A172 (cell line): ENCODE measurements around the gene DNAJA3. TPM values are rescaled to one million over a fixed set of nuclear protein-coding genes. Genes with fewer than 3 reads are reported as not detected.
"Not testable (repeated sequence)": the region's sequence is repeated elsewhere in the genome, so short reads cannot be mapped to it uniquely, and the experiment has no call there.

ENCODE experiments used
- DNase-seq: peaks from one replicate; pipeline ENCODE4 v3.0.0-alpha.2; 2015; ENCODE audit warnings: low spot score
- total RNA-seq: library from RNA; depleted of rRNA; stranded (reverse); fragments of >200 nt; shearing (Covaris generic); gene quantifications from 2 replicates; pipeline ENCODE4 v1.2.3, GENCODE V29; 2014

DNAJA3 gene
- total RNA-seq, 1 experiment from 2014 or later = 91.9 TPM

DNA sequence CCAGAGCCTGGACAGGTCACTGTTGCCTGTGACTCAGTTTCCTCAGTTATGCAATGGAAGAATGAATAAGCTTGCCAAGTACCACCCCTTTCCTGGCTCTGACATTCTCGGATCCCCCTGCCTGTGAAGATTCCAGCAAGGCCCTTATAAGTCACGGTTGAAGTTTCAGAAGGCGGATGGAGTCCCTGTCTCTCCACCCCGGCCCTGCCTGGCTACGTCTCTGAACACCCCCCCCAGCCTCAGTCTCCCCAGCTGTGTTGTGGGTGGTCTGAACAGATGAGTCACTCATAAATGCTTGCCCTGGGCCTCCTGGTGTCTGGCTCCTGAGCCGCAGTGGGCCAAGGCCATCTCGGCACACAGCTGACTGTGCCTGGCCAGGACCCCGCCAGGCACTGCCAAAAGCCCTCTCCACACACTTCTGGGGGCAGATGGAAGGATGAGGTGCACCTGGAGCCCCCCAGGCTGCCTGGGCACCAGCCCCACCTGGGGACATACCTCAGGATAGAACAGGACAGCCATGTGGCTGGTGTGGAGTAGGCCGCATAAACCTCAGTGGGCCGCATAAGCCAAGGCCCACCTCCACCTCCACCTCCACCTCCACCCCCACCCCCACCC is 38.6 kb upstream of the DNAJA3 start:
- DNase-seq = no peak

DNA sequence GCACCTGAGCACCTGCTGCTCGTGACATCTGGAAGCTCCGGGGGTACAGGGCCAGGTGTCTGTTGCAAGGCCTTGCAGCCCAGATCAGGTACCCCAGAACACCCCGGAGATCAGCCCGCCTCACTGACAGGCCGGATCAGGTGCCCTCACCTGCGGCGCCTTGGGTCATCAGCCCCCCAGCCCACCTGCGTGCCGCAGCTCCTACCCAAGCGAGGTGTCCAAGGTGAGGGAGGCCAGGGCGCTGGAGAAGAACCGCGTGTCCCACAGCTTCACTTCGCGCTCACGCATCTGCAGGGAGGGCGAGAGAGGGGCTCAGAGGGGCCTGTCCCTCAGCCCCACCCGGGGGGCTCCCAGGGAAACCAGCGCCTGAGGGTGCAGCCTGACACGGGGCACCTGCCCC is 37.9 kb upstream of the DNAJA3 start:
- no peak for DNase-seq

DNA sequence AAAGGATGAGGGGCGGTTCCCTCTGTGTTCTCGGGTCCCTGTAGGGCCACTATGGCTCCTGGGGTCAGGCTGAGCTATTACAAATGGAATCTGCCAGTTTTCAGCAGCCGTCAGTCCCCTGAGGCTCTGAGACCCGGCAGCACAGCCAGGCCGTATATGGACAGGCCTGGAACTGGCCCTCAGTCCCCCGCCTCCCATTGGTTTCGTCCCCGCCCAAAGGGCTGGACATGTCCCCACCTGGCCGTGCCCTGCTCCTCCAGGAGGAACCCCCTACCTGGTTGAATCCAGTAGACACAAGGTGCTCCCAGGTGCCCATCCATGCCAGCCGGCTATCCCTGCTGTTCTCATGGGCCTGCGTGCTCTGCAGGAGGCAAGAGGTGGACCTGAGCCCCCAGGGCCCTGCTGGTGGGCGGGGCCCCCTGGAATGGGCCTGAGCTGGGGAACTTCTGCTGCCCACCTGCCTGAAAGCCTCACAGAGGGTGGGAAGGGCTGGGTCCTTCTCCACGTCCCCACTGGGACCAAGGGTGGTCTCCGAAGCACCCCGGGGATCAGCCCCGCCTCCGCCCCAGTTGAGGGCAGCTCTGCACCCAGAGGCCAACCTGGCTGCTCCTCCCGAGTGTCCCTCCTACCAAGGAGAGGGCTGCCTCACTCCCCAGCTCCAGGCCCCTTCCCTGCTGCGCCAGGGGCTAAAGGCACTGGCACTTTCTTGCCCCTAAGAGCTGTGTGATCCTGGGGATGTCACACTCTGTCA is 37.2 kb upstream of the DNAJA3 start:
- DNase-seq = peak; percentile 41

DNA sequence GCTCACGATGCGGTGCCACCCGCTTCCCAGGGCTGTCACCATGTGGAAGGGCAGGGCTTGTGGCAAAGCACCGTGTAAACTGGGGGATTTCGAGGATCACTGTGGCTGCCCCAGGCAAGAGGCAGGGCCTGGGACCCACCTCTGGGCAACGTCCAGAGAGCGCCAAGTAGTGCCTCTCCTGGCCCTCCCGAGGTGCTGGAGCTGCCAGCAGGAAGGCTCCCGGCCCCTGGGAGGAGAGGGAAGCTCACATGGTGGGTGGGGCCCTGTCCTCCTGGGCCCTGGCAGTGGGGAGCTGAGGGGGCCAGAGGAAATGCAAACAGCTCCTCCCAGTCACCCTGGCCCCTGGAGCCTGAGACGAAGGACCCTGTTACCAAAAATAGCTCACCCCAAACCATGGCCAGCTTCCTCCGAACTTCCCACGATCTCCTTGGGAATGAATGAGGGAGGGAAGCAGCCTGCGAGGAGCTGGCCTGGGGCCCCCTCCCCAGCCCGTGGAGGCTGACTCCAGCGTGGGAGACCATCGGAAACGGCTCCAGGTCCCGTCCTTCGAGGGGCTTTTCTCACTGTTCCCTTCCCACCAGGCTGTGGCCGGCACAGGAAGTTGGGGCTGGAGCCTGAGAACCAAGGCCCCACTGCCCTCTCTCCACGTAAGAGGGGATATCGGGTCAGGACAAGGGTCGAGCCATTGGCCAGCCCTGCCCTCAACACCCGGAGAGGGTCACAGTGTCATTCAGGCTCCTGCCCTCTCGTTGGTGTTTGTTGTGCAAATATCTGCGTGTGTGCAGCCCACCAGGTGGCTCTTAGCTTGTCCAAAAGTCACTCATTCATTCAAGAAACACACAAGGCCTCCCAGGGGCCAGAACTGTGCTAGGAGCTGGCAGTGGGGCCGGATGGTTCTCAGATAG is 36.4 kb upstream of the DNAJA3 start:
- DNase-seq = no peak

DNA sequence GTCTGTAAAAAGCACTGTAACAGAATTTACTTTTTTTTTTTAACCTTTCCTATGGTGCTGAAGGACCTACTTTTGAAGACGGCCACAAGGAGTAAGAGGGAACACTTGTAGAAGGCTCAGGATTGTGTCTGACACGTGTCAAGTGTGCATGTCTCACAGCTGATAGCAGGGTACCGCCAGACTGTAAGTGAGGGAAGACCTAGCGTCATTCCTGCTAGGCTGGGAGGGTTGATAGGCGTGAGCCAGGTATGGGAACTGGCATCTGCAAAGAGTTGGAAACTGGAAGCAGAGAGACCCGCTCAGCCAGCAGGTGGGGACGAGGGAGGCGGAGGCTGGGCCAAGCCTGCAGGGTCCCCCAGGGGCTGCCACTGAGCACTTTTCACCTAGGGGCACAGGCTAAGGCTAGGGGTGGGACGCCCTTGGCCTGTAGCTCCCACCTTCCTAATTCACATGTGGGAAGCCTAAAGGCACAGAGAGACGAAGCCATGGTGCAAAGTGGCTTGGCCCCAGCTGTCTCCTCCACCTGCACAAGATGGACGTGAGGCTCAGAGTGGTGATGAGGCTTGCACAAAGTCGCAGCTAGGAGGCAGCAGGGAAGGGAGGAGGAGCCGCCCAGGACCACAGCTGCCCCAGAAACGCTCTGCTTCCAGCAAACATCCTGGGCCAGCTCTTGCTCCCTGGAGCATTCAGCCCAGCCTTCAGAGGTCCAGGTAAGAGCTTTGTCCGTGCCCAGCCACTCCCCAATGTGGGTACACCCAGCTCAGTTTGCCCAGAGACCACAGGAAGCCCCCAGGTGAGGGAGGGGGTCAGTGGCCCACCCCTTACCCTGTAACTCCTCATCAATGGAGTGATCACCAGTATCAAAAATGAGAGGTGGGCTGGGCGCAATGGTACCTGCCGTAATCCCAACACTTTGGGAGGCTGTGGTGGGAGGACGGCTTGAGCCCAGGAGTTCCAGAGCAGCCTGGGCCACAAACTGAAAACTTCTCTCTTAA is 35.1 kb upstream of the DNAJA3 start:
- no peak for DNase-seq

DNA sequence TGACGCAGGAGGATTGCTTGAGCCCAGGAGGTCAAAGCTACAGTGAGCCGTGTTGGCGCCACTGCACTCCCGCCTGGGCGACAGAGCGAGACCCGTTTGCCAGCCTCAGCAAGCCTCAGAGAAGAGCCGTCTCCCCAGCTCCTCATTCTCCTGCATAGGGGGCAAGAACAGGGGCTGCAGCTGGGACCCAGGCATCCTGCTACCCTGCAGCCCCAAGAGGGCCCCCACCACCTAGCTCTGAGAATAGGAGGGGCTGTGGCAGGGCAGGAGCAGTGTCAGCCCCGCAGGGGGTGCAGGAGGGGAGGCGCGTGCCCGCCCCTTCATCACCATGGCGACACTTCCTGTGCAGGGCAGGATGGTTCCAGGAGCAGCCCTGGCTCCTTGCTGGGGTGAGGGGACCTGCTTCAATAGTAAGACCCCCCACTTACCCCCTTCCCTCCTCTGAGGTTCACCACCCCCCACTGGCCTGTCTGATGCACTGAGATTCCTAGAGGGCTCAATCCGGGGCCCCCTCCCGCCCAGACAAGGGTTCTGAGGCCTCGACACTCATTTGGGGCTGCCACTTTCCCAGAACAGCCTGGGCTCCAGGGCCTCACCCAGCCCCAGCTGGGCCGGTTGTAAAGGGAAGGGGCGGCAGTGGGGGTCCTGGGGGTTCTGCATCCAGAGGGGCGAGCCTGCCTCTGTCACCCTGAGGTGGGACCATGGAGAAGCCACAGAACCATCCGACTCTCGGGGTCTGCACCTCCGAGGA is 33.9 kb upstream of the DNAJA3 start:
- DNase-seq = no peak

DNA sequence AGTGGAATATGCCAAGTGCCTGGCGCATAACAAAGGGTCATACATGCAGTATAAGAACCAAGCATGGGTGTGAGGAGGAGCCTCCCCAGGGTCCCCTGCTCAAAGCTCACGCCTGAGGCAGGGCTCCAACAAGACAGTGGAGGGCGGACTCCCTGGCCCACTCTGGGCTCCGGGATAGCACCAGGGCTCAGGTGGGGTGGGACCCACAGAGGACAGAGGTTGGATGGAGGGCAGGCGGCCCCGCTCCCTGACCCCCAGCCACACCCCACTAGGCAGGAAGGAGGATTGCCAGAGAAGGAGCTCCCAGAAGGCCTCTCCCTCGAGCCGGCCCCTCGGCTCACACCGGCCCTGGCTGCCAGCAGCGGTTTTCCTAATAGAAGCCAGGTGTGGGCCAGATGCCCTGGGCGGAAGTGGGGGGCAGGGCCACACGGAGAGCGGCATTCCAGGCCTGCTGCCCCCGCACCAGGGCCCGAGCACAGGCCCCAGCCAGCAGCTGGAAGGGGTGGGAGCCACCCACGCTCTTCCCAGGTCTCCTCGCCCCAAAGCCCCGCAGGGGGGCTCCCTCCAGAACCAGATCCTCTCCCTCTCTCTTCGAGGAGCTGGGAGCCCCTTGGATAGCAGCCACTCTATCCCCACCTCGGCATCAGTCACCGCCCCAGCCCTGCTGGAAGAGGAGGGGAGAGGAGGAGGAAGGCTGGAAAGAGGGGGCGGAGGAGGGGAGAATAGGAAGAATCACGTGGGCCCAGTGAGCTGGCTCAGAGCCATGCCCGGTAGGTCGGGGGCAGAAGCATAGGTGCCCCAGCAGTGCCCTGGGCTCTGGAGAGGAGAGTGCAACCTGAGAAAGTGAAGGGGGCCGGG is 33.1 kb upstream of the DNAJA3 start:
- DNase-seq = peak; percentile 86

DNA sequence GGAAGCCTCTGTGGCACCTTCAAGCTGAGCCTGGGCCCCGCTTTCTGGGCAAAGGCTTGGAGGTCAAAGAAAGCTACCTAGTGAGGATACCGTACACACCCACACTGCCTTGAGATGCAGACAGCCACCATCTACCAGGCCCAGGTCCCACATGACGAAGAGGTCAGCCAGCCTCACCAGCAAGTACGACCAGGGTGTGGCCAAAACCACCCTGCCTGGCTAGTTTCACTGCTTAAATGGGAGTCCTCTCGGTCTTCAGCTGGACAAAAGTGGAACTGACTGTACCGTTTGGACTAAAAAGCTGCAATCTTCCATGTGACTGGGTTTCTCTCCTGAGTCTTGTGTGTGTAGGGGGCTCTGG is 32.4 kb upstream of the DNAJA3 start:
- peak; percentile 85 for DNase-seq

DNA sequence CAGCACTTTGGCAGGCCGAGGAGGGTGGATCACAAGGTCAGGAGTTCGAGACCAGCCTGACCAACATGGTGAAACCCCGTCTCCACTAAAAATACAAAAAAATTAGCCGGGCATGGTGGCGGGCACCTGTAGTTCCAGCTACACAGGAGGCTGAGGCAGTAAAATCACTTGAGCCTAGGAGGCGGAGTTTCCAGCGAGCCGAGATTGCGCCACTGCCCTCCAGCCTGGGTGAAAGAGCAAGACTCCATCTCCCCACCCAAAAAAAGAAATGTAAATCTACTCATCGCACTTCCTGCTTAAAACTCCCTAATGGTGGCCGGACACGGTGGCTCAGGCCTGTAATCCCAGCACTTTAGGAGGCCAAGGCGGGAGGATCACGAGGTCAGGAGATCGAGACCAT is 31.8 kb upstream of the DNAJA3 start:
- DNase-seq = not testable (repeated sequence)

DNA sequence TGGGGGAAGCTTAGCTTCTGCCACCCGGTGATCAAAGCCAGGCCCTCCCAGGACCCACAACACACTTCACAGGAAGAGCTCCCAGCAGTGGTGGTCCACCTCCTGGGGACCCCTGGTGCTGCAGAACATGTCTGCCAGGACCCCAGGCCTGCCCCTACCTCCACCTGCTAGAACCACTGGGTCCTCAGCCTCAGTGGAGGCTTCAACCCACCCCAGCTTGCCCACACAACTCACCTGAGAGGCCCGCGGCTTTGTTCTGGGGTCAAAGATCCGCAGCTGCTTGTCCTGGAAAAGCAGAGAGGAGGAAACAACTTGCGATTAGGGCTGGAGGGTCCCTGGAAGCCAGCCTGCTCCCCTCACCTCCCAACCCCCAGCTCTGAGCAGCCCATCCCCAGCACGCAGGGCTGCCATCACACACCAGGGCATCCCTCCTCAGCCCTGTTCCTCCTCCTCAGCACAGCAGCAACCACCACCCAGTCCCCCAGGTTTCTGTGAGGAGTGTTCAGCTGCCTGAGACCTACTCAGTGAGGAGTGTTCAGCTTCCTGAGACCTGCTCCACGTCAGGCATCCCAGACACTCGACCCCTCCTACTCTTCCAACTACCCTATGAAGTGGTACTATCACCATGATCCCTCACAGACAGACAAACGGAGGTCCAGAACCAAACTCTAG is 30.5 kb upstream of the DNAJA3 start:
- DNase-seq = no peak

DNA sequence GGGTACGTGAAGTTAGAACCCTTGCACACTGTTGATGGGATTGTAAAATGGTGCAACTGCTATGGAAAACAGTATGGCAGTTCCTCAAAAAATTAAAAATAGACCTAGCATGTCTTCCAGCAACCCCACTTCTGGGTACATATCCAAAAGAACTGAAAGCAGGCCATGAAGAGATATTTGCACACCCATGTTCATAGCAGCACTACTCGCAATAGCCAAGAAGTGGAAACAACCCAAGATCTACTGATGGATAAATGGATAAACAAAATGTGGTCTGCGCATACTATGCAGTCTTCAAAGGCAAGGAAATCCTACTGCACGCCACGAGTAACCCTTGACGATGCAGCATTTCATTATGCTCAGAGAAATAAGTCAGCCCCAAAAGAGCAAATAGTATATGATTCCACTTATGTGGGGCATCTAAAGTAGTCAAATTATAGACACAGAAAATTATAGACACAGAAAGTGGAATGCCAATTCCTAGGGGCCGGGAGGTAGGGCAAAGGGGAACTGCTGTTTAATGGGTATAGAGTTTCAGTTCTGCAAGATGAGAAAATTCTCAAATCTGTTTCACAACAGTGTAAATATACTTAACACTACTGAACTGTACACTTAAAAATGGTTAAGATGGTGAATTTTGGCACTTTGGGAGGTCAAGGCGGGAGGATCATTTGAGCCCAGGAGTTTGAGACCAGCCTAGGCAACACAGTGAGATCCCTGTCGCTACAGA is 26.5 kb upstream of the DNAJA3 start:
- no peak for DNase-seq

DNA sequence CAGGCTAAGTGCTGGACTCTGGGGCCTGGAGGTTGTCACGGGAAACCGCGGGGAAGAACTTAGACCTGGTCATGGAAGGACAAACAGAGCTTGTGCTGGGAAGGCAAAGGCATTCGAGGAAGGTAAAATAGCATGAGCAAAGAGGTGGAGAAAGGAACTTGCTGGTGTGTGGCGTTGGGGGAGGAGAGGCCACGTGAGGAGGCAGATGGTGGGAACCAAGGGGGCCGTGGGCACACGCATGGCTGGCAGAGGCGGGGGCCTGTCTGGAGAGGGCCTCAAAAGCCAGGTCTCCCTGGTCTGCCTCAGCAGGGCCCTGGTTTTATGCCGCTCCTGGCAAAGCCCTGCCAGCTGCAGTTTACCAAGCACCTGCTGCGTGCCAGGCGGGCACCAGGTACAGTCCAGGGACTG is 24.6 kb upstream of the DNAJA3 start:
- DNase-seq = no peak

DNA sequence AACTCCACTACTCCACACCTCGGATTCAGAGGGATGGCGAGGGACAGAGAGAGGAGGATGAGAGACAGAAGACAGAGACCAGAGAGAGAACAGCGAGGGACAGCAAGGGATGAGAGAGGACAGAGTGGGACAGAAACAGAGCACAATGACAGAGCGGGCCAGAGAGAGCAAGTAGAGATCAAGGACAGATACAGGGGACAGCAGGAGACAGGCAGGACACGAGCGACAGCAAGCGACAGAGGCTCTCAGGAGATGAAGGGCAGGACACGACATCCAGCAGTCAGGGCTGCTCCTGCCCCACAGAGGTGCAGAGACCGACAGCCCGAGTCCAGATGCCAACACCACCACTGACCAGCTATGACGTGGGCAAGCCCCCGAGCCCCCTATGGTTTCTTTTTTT is 24.2 kb upstream of the DNAJA3 start:
- DNase-seq = no peak

DNA sequence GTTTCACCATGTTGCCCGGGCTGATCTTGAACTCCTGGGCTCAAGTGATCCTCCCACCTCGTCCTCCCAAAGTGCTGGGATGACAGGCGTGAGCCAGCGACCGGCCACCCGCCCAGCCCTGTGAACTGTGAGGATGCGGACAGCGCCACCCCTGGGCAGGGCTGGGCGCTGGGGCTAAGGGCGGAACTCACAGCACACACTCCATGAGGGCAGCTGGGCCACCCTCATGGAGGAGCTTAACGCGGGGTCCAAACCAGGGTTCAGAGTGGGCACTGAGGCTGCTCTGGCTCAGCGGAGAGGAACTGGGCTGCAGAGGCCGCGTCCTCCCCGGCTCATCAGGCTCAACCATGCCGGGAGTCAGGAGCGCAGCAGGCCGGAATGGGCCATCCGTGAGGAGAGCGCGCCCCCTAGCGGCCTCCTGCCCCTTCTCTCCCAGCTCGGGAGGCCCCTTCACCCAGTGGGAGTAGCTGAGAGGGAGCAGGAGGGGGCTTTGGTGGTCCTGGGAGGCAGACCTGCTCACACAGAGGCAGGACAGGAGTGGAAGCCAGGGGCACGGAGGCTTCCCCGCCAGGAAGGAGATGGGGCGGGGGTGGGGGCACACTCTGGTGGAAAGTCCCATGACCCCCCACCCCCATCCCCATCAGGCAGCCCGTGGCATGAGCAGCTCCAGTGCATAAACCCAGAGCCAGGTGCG is 23.1 kb upstream of the DNAJA3 start:
- peak; percentile 73 for DNase-seq

DNA sequence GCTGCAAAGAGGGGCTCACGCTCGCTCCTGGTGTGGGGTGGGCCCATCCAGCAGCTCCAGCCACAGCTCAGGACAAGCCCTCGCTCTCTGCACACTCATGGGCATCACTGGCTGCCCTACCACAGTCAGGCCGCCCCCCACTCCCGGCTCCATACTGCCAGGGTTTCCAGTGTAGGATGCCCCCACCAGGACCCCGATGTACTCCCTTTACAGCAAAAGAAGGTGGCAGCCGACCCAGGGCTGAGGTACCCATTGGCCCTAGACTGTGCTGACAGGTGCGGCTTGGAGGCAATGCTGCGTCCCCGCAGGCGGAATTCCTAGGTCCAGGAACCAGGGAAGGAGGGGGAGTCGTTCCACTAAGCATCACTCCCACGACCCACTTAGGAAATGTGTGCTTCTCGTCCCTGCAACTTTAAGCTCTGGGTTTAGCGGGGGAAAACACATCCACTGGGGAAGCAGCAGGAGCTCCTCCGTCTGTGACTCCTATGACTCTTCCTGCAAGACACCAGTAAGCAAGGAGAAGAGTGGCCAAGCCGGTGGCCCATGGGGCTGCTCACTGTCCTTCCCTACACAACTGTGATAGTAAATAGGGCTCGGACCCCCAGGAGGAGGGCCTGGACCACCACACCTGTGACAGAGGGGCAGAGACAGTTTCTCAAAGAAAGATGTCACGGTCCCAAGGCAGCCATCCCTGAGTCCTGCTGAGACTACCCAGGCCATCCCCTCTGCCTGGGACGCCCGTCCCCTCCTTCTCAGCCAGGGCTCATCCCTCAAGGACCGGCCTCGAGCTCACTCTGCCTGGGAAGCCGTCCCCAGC is 22.3 kb upstream of the DNAJA3 start:
- no peak for DNase-seq

DNA sequence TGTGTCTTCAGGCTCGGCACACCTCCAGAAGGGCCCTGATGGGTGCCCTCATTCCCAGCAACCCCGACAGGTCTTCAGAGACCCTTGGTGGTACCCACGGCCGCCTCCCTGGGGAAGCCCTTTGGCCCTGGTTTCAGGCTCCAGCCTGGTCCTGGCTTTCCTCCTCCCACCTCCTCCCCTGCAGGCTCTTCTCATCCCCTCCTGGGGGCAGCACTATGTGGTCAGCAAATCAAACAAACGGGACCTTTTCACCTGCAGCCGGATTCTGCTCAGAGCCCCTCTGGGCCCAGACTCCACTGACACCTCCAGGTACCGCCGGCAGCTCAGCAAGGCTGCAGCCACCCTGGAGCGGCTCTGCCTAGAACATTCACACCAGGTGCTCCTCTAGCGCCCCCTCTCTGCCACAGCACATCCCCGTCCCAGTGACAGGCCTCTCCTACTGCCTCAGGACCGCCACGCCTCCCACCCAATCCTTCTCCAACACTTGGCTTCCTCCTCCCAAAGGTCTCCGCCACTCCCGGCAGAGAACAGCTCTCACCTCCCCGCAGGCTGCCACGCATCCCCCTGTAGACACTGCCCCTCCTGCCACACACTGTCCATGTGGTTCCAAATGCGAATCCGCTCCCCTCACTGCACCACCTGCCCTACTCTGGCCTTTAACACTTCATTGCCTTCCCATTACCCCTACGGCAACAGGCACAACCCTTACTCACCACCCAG is 21.3 kb upstream of the DNAJA3 start:
- DNase-seq = no peak
